Measurements from ENCODE around the gene PPT1.

The PPT1 gene

GRCh38 chr1:40034869-40035268, 62.2 kb downstream of the PPT1 start:
- no peak for DNase-seq
- Histone ChIP-seq H3K4me2 (ENCODE audit: low read depth, low read length) (no peak overlapping the region), H3K4me3 (ENCODE audit: low read length) (no peak overlapping the region), H3K9ac (ENCODE audit: low read length) (no peak overlapping the region), H4K20me1 (ENCODE audit: insufficient read depth, low read length) (no peaks in the 10 kb centered on the region), H3K27me3 (replicated peaks; ENCODE audit: insufficient read depth, low read length) (no peaks in the 10 kb centered on the region), H3K27ac (ENCODE audit: low read length) (no peak overlapping the region), H2AFZ (ENCODE audit: low read length) (peak overlapping the region; percentile 19), H3K9me2 (replicated peaks; ENCODE audit: insufficient read depth, low read length) (no peaks in the 10 kb centered on the region), H3F3A (ENCODE audit: insufficient read depth, low read length) (peaks cover 14% of the 10 kb centered on the region), H3K36me3 (replicated peaks; ENCODE audit: insufficient read depth, low read length) (no peaks in the 10 kb centered on the region), H3K79me2 (ENCODE audit: low read length) (no peaks in the 10 kb centered on the region), H3K4me1 (ENCODE audit: low read length) (peaks cover 22% of the 10 kb centered on the region), H3K9me3 (replicated peaks; ENCODE audit: insufficient read depth, low read length) (no peaks in the 10 kb centered on the region)
- TF ChIP-seq CTCF (IDR thresholded peaks at IDR 0.05; ENCODE audit: low read length): no peak
- no peak for TF ChIP-seq EZH2 (optimal IDR thresholded peaks at IDR 0.05; ENCODE audit: low read depth, low read length)
- TF ChIP-seq EZH2phosphoT487 (IDR thresholded peaks at IDR 0.05; ENCODE audit: low read length): no peak

- Histone ChIP-seq H3F3A (ENCODE audit: insufficient read depth, low read length) (no peaks in the 10 kb centered on the region), H3K27me3 (replicated peaks; ENCODE audit: insufficient read depth, low read length) (no peaks in the 10 kb centered on the region), H3K9ac (ENCODE audit: low read length) (no peak overlapping the region), H3K79me2 (ENCODE audit: low read length) (no peaks in the 10 kb centered on the region), H3K9me2 (replicated peaks; ENCODE audit: insufficient read depth, low read length) (no peaks in the 10 kb centered on the region), H3K36me3 (replicated peaks; ENCODE audit: insufficient read depth, low read length) (no peaks in the 10 kb centered on the region), H4K20me1 (ENCODE audit: insufficient read depth, low read length) (no peaks in the 10 kb centered on the region), H3K4me2 (ENCODE audit: low read depth, low read length) (no peak overlapping the region), H2AFZ (ENCODE audit: low read length) (no peak overlapping the region), H3K4me1 (ENCODE audit: low read length) (peaks cover 10% of the 10 kb centered on the region), H3K4me3 (ENCODE audit: low read length) (no peak overlapping the region), H3K27ac (ENCODE audit: low read length) (no peak overlapping the region), H3K9me3 (replicated peaks; ENCODE audit: insufficient read depth, low read length) (no peaks in the 10 kb centered on the region)
- TF ChIP-seq EZH2phosphoT487 (IDR thresholded peaks at IDR 0.05; ENCODE audit: low read length): no peak
- TF ChIP-seq CTCF (IDR thresholded peaks at IDR 0.05; ENCODE audit: low read length): peak; percentile 88
- DNase-seq: peak; percentile 74
Observed at GRCh38 chr1:40032240-40032891, 64.7 kb downstream of the PPT1 start.

GRCh38 chr1:40030528-40031135, 66.4 kb downstream of the PPT1 start:
- H3K79me2 ChIP-seq (ENCODE audit: low read length): no peaks in the 10 kb centered on the region
- no peak overlapping the region for H3K4me2 ChIP-seq (ENCODE audit: low read depth, low read length)
- no peak overlapping the region for H3K27ac ChIP-seq (ENCODE audit: low read length)
- no peaks in the 10 kb centered on the region for H3K36me3 ChIP-seq (replicated peaks; ENCODE audit: insufficient read depth, low read length)
- no peaks in the 10 kb centered on the region for H3K9me3 ChIP-seq (replicated peaks; ENCODE audit: insufficient read depth, low read length)
- H3K4me3 ChIP-seq (ENCODE audit: low read length): no peak overlapping the region
- no peak for TF ChIP-seq CTCF (IDR thresholded peaks at IDR 0.05; ENCODE audit: low read length)
- no peak for TF ChIP-seq EZH2 (optimal IDR thresholded peaks at IDR 0.05; ENCODE audit: low read depth, low read length)
- no peak for TF ChIP-seq EZH2phosphoT487 (IDR thresholded peaks at IDR 0.05; ENCODE audit: low read length)
- H2AFZ ChIP-seq (ENCODE audit: low read length): no peak overlapping the region
- no peak for DNase-seq
- H3F3A ChIP-seq (ENCODE audit: insufficient read depth, low read length): no peaks in the 10 kb centered on the region
- peaks cover 10% of the 10 kb centered on the region for H3K4me1 ChIP-seq (ENCODE audit: low read length)
- H3K27me3 ChIP-seq (replicated peaks; ENCODE audit: insufficient read depth, low read length): no peaks in the 10 kb centered on the region
- no peaks in the 10 kb centered on the region for H4K20me1 ChIP-seq (ENCODE audit: insufficient read depth, low read length)
- H3K9ac ChIP-seq (ENCODE audit: low read length): no peak overlapping the region
- no peaks in the 10 kb centered on the region for H3K9me2 ChIP-seq (replicated peaks; ENCODE audit: insufficient read depth, low read length)
